HCT116 (cell line): ENCODE measurements around the gene MGST3. TPM values are rescaled to one million over a fixed set of nuclear protein-coding genes. Genes with fewer than 3 reads are reported as not detected.
A peak's percentile ranks its signal among the peaks of the same experiment; 100 is the strongest.

ENCODE experiments used
- ATAC-seq: fragments of 200-7000 bp; cut with Tn5 transposase; 2 replicates; pipeline ENCODE4 v1.9.1; 2020; ENCODE audit warnings: mild to moderate bottlenecking, moderate library complexity
- BruUV-seq: library from RNA; stranded (reverse); fragments of 400-500 nt; replicated peaks from 2 replicates; lab custom pipeline; 2021; lab: Mats Ljungman, UMichigan
- CTCF ChIA-PET: fragments of 300-600 bp; sonication (Branson Sonifier 250); formaldehyde crosslinking; loops from one replicate; lab custom pipeline; 2021; ENCODE audit warnings: antibody characterized with exemption; lab: Charles Lee
- POLR2A ChIA-PET: fragments of 300-600, 350-600 bp; sonication (Branson Sonifier 250); formaldehyde crosslinking; loops from one replicate; lab custom pipeline; 2021; ENCODE audit warnings: antibody characterized with exemption; lab: Charles Lee
- RAD21 ChIA-PET, 2 experiments: fragments of 300-600 bp; sonication (Branson Sonifier 250); formaldehyde crosslinking; loops; one replicate each; lab custom pipeline; 2023; ENCODE audit warnings: low total read pairs in 2 of 2; ENCODE audit not compliant: uncharacterized antibody in 2 of 2, unreplicated experiment in 2 of 2, low non-redundant PET in 1 of 2; lab: Charles Lee
- DNase-seq: peaks from one replicate; pipeline ENCODE4 v3.0.0-alpha.2; 2010; ENCODE audit warnings: low read depth, low spot score
- H2AFZ ChIP-seq: fragments of 200-600 bp; shearing (Covaris generic), sonication (generic); 2 replicates; pipeline ENCODE4 v1.6.1; 2017; ENCODE audit warnings: low read depth, mixed run types, mixed read lengths, antibody characterized with exemption, low read length; ENCODE audit not compliant: poor library complexity, severe bottlenecking
- H3K27ac ChIP-seq: 2 replicates; pipeline ENCODE4 v1.5.1; 2012; ENCODE audit warnings: low read depth, low read length
- H3K27me3 ChIP-seq: fragments of 200-600 bp; sonication (generic); 2 replicates; pipeline ENCODE4 v1.6.1; 2016; ENCODE audit warnings: mixed run types, low read length, mixed read lengths; ENCODE audit not compliant: insufficient read depth
- H3K36me3 ChIP-seq, 2 experiments: fragments of 200-500 bp in 1 of 2; fragments of 200-600 bp in 1 of 2; sonication (Bioruptor generic) in 1 of 2; sonication (generic) in 1 of 2; 2 replicates each; pipeline versions ENCODE4 v1.5.1 to v1.6.1; 2014 to 2016; ENCODE audit warnings: low read length in 2 of 2, inconsistent platforms in 1 of 2, mixed read lengths in 1 of 2, mixed run types in 1 of 2; ENCODE audit not compliant: insufficient read depth in 2 of 2, control insufficient read depth in 1 of 2
- H3K4me1 ChIP-seq, 2 experiments: fragments of 200-600 bp in 1 of 2; sonication (generic) in 1 of 2; 2 replicates each; pipeline versions ENCODE4 v1.5.1 to v1.6.1; 2012 to 2017; ENCODE audit warnings: low read length in 2 of 2, inconsistent platforms in 1 of 2, mild to moderate bottlenecking in 1 of 2, mixed read lengths in 1 of 2, mixed run types in 1 of 2, moderate library complexity in 1 of 2; ENCODE audit not compliant: insufficient read depth in 2 of 2, control insufficient read depth in 1 of 2
- H3K4me2 ChIP-seq: fragments of 200-600 bp; sonication (generic); 2 replicates; pipeline ENCODE4 v1.6.1; 2017; ENCODE audit warnings: mixed run types, low read length, mixed read lengths
- H3K4me3 ChIP-seq, 2 experiments: fragments of 200-600 bp in 1 of 2; sonication (generic) in 1 of 2; replicated peaks in 1 of 2; 2 replicates each; pipeline ENCODE4 v1.5.1; 2011 to 2016; ENCODE audit warnings: low read length in 2 of 2, control low read depth in 1 of 2, low read depth in 1 of 2, mild to moderate bottlenecking in 1 of 2, mixed read lengths in 1 of 2, mixed run types in 1 of 2
- H3K79me2 ChIP-seq: fragments of 200-600 bp; sonication (generic); 2 replicates; pipeline ENCODE4 v1.6.1; 2017; ENCODE audit warnings: mild to moderate bottlenecking, mixed run types, low read length, moderate library complexity, mixed read lengths; ENCODE audit not compliant: insufficient read depth
- H3K9ac ChIP-seq: fragments of 200-600 bp; sonication (generic); 2 replicates; pipeline ENCODE4 v1.6.1; 2016; ENCODE audit warnings: low read length, mixed read lengths
- H3K9me2 ChIP-seq: fragments of 200-600 bp; sonication (generic), shearing (Covaris generic); 2 replicates; pipeline ENCODE4 v1.6.1; 2017; ENCODE audit warnings: mixed run types, mild to moderate bottlenecking, moderate library complexity; ENCODE audit not compliant: insufficient read depth
- H3K9me3 ChIP-seq, 2 experiments: fragments of 200-500 bp in 1 of 2; fragments of 200-600 bp in 1 of 2; sonication (Bioruptor generic) in 1 of 2; sonication (generic) in 1 of 2; 2 replicates each; pipeline ENCODE4 v1.6.1; 2014 to 2017; ENCODE audit warnings: low read length in 2 of 2, mixed read lengths in 2 of 2, inconsistent platforms in 1 of 2, low read depth in 1 of 2, mild to moderate bottlenecking in 1 of 2, mixed run types in 1 of 2, moderate library complexity in 1 of 2; ENCODE audit not compliant: control insufficient read depth in 1 of 2, insufficient read depth in 1 of 2
- H4K20me1 ChIP-seq: fragments of 200-600 bp; sonication (generic), shearing (Covaris generic); 2 replicates; pipeline ENCODE4 v1.6.1; 2017; ENCODE audit warnings: mixed run types, mild to moderate bottlenecking, moderate library complexity; ENCODE audit not compliant: insufficient read depth
- CBX3 ChIP-seq: IDR thresholded peaks from 2 replicates; pipeline ENCODE4 v1.6.1; 2012; ENCODE audit warnings: low read depth
- CEBPB ChIP-seq: IDR thresholded peaks from 2 replicates; pipeline ENCODE4 v1.6.1; 2012; ENCODE audit warnings: low read depth
- ELF1 ChIP-seq: IDR thresholded peaks from 2 replicates; pipeline ENCODE4 v1.6.1; 2012; ENCODE audit warnings: low read depth, borderline replicate concordance
- JUND ChIP-seq: IDR thresholded peaks from 2 replicates; pipeline ENCODE4 v1.6.1; 2012
- POLR2AphosphoS5 ChIP-seq: IDR thresholded peaks from 2 replicates; pipeline ENCODE4 v1.6.1; 2011; ENCODE audit warnings: mild to moderate bottlenecking, low read depth, low read length, moderate library complexity
- RAD21 ChIP-seq: IDR thresholded peaks from 2 replicates; pipeline ENCODE4 v1.6.1; 2012; ENCODE audit warnings: low read depth, mild to moderate bottlenecking
- SP1 ChIP-seq: IDR thresholded peaks from 2 replicates; pipeline ENCODE4 v1.6.1; 2012; ENCODE audit warnings: low read depth
- ZNF274 ChIP-seq: fragments of 200-500 bp; sonication (Bioruptor generic); IDR thresholded peaks from 2 replicates; pipeline ENCODE4 v1.6.1; 2014; ENCODE audit warnings: mild to moderate bottlenecking, low read depth, low read length, inconsistent platforms
- intact Hi-C: fragments of 100-400 bp; cut with micrococcal nuclease; formaldehyde crosslinking; loops from 2 replicates; pipeline ENCODE4 v1.10.0; 2022
- total RNA-seq: library from RNA; stranded (reverse); gene quantifications from one replicate; pipeline ENCODE4 v1.2.1, GENCODE V29; 2021; ENCODE audit not compliant: unreplicated experiment
- TF ChIP-seq, protein P1 (sequence below): IDR thresholded peaks from 2 replicates; pipeline ENCODE4 v1.6.1; 2012
- TF ChIP-seq, protein P2 (sequence below): IDR thresholded peaks from 2 replicates; pipeline ENCODE4 v1.6.1; 2012
- TF ChIP-seq, protein P3 (sequence below), 3 experiments: fragments of 200-600 bp in 1 of 3; sonication (generic) in 1 of 3; IDR thresholded peaks in 2 of 3; conservative IDR thresholded peaks in 1 of 3; 2 replicates each; pipeline ENCODE4 v1.5.1; 2012 to 2017; ENCODE audit warnings: low read depth in 2 of 3, low read length in 2 of 3, antibody characterized with exemption in 1 of 3, borderline replicate concordance in 1 of 3, control low read depth in 1 of 3, mild to moderate bottlenecking in 1 of 3, mixed read lengths in 1 of 3, mixed run types in 1 of 3, moderate library complexity in 1 of 3; ENCODE audit not compliant: insufficient read depth in 1 of 3

Gene MGST3
- total RNA-seq, 1 experiment from 2014 or later = 93.7 TPM

DNA sequence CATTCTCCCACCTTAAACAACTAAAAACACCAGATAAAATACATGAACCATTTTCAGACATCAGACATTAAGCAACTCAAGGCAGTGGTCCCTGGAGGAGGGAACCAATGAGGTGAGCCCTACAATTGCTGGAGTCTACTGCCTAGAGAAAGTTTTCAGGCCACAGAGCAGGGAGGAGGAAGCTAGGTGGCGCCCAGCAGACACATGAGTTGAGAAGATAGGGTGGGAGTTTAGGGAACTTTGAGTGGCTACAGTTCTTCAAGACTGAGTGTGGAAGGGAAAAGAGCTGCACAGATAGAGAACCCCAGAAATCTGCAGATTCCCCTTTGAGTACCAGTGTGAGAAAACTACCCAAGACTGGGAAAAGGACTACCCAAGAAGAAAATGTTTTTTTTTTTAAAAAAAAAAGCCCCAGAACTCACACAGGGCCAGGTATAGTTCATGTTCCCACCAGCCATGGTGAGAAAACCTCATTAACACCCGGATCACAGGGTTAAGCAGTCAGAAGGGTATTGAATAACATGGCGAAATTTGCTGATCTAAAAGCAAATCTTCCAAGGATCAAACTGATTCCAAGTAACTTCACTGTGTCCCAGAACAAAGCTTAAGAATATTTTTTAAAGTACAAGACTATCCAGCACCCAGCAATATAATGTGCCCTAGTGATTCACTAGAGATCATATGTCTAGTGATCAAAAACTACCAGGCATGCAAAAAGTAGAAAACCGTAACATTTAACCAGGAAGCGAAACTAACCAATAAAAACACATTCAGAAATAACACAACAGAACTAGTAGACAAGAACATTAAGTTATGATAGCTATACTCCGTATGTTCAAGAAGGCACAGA, 55.3 kb downstream of the MGST3 start:
- TF ChIP-seq CBX3 (no peak), ZNF274 (no peak), JUND (no peak), ELF1 (no peak), RAD21 (peak; percentile 30; the same call in 1 of the 2 replicates), CEBPB (no peak), POLR2AphosphoS5 (no peak), SP1 (no peak)
- TF ChIP-seq, protein P1, sequence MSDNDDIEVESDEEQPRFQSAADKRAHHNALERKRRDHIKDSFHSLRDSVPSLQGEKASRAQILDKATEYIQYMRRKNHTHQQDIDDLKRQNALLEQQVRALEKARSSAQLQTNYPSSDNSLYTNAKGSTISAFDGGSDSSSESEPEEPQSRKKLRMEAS = no peak
- TF ChIP-seq, protein P2, sequence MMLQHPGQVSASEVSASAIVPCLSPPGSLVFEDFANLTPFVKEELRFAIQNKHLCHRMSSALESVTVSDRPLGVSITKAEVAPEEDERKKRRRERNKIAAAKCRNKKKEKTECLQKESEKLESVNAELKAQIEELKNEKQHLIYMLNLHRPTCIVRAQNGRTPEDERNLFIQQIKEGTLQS = no peak
- TF ChIP-seq, protein P3, sequence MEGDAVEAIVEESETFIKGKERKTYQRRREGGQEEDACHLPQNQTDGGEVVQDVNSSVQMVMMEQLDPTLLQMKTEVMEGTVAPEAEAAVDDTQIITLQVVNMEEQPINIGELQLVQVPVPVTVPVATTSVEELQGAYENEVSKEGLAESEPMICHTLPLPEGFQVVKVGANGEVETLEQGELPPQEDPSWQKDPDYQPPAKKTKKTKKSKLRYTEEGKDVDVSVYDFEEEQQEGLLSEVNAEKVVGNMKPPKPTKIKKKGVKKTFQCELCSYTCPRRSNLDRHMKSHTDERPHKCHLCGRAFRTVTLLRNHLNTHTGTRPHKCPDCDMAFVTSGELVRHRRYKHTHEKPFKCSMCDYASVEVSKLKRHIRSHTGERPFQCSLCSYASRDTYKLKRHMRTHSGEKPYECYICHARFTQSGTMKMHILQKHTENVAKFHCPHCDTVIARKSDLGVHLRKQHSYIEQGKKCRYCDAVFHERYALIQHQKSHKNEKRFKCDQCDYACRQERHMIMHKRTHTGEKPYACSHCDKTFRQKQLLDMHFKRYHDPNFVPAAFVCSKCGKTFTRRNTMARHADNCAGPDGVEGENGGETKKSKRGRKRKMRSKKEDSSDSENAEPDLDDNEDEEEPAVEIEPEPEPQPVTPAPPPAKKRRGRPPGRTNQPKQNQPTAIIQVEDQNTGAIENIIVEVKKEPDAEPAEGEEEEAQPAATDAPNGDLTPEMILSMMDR (IDR thresholded peaks at IDR 0.05 in 2 of 3, conservative IDR thresholded peaks at IDR 0.05 in 1 of 3; ENCODE audit: borderline replicate concordance in 1 of 3, insufficient read depth in 1 of 3, low read depth in 2 of 3, low read length in 2 of 3) = peak; percentile 7 to 27 (median 27); a peak in 3 of 6 replicates
- no peaks in the 10 kb centered on the region for H3K9me3 ChIP-seq
- CTCF ChIA-PET = interaction anchor here (1.0 kb wide), 1 partner anchor 12 kb away, joined by 4 read pairs; the partner anchor contains the start of gene ALDH9A1
- RAD21 ChIA-PET = no interaction called here
- ATAC-seq (peak; percentile 63), DNase-seq (no peak)
- no peaks in the 10 kb centered on the region for H3K4me1 ChIP-seq
- H3K36me3 ChIP-seq = peaks cover 0 to 16% of the 10 kb centered on the region in 2 experiments; a peak in 2 of 4 replicates
- no TSS peak for BruUV-seq
- no peak overlapping the region for H2AFZ ChIP-seq
- no peak overlapping the region for H3K4me2 ChIP-seq
- H3K27ac ChIP-seq = no peak overlapping the region
- peaks cover 47% of the 10 kb centered on the region for H3K79me2 ChIP-seq
- POLR2A ChIA-PET = interaction anchor here (0.8 kb wide), 1 partner anchor 12 kb away, joined by 3 read pairs; the partner anchor contains the start of gene ALDH9A1
- no peaks in the 10 kb centered on the region for H3K27me3 ChIP-seq
- H3K9ac ChIP-seq = no peak overlapping the region
- no peaks in the 10 kb centered on the region for H3K9me2 ChIP-seq
- H4K20me1 ChIP-seq = peaks cover 5% of the 10 kb centered on the region; the same call in 1 of the 2 replicates
- intact Hi-C loops = no loop called here
- no peak overlapping the region for H3K4me3 ChIP-seq
